GM11168 (cell line): ENCODE data around the gene POLR3C.
"Not testable (repeated sequence)": the region's sequence is repeated elsewhere in the genome, so short reads cannot be mapped to it uniquely, and the experiment has no call there.

Experiments used
- in situ Hi-C: fragments of 300-500 bp; cut with MboI; formaldehyde crosslinking; loops from one replicate; pipeline ENCODE4 v1.12.0; 2022; ENCODE audit warnings: low sequenced_read_pairs; ENCODE audit not compliant: unreplicated experiment

POLR3C gene

DNA sequence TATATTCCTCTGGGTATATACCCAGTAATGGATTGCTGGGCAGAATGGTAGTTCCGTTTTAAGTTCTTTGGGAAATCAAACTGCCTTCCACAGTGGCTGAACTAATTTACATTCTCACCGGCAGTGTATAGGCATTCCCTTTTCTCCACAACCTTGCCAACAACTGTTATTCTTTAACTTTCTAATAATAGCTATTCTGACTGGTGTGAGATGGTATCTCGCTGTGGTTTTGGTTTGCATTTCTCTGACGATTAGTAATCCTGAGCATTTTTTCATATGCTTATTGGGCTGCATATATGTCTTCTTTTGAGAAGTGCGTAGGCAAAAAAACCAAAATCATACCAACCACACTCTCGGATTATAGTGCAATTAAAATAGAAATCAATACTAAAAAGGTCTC lies 5.9 kb upstream of the POLR3C start:
- in situ Hi-C loops = not testable (repeated sequence)

DNA sequence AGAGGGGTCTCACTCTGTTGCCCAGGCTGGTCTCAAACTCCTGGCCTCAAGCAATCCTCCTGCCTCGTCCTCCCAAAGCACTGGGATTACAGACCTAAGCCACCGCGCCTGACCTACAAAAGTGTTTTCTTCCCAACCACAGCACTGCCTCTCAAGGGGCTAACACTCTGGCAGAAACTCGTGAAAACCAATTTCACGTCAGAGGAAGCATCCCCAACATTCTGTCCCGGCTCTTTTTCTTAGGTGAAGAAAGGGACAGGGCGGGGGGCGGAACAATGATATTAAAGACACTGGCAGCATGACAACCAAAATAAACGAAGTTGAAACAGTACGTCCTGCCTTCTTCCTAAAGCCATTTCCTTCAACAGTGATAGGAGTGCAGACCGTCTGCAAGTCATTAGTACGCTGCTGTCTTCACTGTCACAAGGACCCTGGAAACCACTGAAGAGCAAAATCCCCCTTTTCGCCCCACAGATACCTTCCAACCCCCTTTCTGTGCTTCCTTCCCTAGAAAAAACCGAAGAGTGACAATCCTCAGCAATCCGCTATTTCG lies 1.1 kb upstream of the POLR3C start:
- in situ Hi-C loops = not testable (repeated sequence)

DNA sequence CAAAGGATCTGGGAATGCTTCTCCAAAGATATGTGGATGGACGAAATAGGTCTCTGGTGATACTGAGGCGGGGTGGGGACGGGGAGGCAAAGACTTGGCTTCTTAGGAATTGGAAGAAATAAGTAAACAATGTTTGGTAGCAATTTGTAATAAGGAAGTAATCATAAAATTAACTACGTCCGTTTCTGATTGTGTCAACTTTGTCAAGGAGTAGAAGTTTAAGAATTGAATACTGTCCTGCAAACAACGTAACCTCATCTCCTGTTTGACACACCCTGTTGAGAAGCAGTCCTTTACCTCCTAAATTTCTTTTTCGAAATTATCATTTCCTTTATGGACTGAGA lies 471 bp downstream of the POLR3C start:
- in situ Hi-C loops = no loop called here

DNA sequence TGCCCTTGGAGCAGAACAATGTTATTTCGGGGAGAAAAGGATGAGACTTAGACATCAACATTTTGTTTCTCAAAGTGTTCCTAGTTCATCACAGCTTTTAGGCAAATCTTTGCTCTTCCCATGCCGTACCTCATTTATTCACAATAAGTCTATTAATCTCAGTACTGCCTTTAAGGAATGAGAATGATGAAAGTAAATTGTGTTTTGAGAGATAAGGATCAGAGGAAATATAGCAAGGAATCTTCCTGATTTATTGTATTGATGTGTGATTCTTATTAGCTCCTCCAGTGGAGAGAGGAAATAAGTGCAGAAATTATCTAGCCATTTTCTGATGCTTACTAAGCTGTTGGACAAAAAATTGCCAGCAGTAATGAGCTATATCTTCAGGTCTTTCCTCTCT lies 2.0 kb downstream of the POLR3C start:
- in situ Hi-C loops = no loop called here

DNA sequence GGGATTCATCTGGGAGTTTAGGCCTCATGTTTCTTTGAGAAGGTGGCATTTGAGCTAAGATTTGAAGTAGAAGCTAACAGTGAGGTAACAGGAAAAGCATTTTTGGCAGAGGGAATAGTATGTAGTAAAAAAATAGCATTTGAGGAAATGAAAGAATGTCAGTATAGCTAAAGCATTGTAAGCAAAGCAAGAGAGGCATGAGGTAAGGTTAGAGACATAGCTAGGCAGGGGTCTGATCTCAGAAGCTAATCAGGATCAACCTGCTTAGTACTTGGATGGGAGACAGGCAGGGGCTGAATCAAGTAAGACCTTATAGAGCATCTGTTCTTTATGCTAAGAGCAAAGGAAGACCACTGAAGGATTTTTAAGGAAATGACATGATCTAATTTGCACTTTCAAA lies 4.0 kb downstream of the POLR3C start:
- in situ Hi-C loops = no loop called here

DNA sequence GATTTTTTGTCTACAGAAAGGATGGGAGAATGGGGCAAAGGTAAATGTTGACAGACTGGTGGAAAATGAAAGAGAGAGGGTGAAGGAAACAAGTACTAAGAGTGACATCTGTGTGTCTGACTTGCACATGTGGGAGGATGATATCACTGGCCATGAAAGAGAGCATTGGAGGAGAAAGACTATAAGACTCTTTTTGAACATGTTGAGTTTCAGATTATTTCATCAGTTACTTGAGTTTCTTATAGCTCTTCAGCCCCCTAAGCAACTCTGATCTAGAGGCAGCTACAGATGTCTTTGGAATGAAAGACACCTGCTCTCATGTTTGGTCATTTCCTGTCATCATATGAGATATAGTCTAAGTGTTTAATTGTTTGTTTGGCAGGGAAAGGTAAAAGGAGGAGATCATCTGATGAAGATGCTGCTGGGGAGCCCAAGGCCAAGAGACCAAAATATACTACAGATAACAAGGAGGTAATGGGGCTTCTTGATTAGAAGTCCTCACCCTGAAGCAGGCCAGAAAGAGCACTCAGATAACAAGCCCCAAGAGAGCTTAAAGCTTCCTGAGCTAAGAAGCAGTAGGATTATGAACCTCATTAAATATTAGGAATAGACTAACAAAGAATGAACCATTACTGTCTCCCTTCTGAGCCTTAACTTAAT lies 4.5 kb downstream of the POLR3C start:
- in situ Hi-C loops = no loop called here

DNA sequence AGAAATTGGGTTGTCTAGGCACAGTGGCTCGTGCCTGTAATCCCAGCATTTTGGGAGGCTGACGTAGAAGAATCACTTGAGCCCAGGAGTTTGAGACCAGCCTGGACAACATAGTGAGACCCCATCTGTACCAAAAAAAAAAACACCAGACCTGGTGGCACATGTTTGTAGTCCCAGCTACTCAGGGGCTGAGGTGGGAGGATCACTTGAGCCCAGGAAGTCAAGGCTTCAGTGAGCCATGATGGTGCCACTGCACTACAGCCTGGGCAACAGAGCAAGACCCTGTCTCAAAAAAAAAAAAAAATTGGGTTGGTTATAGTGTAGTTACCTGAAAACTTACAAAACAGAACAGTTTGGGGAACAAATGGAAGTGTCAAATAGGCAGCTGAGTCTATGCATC lies 6.8 kb downstream of the POLR3C start:
- in situ Hi-C loops = not testable (repeated sequence)

DNA sequence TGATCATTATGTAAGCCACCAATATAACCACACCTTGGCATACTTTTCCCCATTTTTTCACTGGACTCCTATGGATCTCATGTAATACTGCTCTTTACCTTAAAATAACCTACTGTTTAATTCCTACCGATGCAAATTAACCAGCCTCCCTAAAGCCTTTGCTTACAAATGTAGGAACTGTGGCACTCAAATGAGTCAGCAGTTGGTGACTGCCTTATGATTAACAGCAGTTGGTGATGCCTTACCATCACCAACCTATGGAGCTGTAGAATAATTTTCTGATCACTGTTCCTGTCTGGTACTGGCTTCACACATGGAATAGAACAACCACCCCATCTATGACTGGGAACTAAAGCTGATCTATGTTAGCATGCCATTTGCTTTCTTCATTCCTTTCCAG lies 13.7 kb downstream of the POLR3C start:
- in situ Hi-C loops = no loop called here

DNA sequence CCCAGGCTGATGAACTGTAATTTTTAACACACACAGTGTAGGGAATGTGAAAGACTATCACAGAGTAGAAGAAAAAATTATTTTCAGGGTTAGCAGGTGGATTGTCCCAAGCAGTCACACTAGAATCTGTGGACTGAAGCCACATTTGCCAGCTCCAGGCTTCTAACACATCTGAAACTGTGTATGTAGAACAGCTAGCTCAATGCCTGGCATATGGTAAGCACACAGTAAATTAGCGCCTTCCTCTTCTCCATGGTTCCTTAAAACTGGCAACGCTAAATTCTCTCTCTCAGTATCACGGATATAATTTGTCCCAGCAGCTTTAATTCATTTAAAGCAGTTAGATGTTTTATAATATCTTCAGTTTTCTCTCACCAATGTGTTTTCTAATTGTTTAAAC lies 19.0 kb downstream of the POLR3C start:
- in situ Hi-C loops = no loop called here

DNA sequence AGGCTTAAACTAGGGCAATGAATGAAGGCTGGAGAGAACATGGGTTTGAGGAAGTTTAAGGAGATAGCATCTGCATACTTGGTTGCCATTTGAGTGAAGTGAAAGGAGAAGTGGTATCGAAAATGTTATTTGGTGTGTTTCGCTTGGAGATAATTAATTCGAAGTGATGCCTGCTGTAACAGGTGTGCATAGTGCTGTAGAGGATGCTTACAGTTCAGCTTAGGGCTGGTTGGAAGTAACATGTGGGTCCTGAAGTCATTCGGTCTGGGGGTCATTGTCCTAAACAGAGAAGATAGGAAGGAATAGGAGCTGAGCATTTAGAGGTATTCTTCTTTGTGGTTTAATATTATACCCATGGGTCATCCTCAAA lies 21.1 kb downstream of the POLR3C start:
- in situ Hi-C loops = no loop called here

DNA sequence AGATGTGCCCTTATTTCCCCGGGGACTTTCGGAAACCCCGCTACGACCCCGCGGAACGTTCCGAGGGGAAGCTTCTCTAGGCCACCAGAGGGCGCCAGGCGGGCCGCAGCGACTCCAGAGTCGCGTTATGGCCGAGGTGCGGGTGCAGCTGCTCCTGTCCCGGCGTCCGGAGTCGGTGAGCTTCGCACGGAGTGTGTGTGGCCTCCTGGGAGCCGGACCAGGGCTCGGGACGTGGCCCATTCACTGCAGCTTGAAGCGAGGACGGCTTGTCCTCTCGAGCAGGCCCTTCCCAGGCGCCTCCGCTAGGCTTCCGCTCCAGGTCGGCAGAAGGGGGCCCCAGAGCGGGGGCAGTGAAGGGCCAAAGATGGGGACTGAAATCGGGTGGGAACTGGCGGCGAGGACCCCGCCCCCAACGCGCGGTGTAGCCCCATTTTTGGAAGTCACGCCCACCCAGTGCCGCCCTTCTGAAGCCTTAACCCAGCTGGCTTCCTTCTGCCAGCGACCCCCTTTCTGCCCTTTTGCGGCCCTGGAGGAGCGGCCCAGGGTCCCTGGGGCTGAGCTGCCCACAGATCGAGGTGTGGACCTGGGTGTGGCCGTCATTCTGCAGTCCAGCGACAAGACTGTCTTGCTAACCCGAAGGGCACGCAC lies 21.6 kb downstream of the POLR3C start, which contains the start of gene NUDT17:
TSS of gene NUDT17 (plus strand) at position 117 of the 648 bp plus-strand sequence. CDS start at position 128, 11 bp downstream.
- in situ Hi-C loops = no loop called here

DNA sequence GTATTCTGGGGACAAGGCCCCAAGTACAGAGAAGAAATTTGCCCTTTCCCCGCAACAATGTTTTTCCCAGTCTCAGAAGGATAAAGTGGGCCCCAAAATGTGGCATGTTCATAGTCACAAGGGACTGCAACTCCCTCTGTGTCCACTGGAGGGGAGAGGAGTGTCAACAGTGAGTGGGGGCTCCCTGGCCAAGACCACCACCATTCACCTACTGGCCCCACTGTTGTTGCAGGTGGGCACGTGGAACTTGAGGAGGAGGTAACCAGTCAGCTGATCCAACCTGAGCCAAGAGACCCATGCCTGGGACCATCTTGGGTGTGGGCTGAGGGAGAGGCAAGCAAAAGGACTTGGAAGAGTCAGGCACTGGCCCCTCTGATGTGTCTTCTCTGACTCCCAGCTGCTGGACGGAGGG lies 22.2 kb downstream of the POLR3C start:
- in situ Hi-C loops = no loop called here

DNA sequence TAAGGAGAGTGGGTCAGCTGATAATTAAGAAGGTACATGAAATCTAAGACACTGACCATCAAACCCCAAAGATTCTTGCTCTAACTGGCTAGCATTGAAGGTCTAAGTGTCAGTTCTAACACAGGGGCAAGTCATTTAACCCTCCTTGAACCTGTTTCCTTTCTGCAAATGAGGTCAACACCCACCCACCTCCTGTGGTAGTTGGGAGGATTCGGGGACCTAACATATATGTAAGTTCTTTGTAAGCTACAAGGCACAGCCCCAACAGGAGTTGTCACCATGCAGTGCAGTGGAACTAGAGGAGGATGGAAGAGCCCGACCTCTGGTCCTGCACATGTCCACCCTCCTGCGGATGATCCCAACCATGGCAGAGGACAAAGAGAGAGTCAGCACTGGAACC lies 23.8 kb downstream of the POLR3C start:
- in situ Hi-C loops = no loop called here

DNA sequence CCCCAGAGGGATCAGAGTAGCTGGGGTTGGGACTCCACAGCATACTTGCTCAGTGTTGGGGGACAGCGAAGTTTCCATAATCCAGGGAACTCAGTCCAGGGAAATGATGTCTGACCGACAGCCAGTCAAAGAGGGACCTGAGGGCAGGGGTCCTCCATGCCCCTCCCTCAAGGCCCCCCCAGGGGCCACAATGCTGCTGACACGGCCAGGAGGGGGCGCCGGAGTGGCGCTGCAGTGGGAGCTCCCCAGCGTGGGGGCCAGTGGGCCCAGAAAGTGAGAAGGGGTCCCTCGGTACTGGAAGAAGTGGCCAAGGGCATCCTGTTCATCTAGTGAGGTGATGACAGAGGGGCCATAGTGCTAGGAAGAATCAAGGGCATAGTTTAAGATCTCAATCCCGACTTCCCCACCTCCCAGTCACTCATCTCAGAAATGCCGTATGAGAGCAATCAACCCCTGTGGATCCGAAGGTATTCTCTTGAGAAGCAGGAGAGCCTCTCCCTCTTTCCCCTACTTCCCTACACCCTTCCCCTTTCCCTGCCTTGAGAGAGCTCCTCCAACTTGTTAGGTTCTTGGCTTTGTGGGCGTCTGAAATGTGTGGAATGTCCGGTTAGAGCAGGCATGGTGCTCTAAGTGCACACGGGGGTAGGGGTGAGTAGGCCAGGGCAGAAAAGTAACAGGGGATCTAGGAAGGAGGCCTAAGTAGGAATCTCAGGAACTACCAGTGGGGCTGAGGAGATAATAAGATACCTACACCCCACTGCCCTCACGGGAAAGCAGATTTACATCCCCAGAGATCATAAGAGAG lies 25.6 kb downstream of the POLR3C start:
- in situ Hi-C loops = loop anchor here (10.0 kb wide), 1 partner anchor 165 kb away; no protein-coding TSS in a partner anchor

DNA sequence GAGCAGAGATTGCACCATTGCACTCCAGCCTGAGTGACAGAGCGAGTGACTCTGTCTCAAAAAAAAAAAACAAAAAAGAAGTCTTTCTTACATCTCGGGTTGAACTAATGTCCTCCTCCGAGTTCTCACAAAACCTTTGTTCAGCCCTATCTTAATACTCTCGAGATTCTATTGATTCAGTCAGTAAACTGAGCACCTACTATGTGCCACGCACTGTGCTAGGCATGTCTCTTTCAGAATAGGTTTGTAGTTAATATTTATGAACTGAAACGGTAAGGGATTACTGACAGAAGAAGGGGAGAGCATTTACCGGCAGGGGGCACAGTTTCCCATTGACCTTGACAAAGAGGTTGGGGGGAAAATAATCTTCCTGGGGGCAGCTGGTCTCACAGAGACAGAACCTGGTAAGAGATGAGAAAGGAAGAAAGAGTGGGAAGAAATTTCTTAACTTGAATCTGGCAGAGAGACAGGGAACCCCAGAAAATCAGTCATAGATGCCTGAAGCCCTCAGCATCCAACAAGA lies 31.5 kb downstream of the POLR3C start:
- in situ Hi-C loops = loop anchor here (10.0 kb wide), 1 partner anchor 159 kb away; no protein-coding TSS in a partner anchor

DNA sequence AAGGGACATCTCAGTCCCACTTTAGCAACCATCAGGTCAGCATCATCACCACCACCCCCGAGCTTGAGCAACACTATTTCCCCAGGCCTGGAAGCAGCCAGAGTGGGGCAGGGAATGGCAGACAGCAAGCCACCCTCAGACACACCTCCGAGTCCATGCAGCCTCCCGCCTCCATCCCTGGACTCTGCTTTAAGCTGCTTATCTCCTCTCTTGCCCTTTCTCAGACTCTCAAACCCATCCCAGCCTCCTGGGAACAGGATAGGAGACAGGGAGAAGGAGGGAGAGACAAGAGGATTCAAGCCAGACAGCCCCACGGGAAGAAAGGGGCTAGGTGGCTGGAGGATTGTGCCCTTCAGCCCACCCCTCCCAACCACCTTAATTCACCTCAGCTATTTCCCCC lies 33.2 kb downstream of the POLR3C start:
- in situ Hi-C loops = loop anchor here (10.0 kb wide), 1 partner anchor 158 kb away; no protein-coding TSS in a partner anchor

DNA sequence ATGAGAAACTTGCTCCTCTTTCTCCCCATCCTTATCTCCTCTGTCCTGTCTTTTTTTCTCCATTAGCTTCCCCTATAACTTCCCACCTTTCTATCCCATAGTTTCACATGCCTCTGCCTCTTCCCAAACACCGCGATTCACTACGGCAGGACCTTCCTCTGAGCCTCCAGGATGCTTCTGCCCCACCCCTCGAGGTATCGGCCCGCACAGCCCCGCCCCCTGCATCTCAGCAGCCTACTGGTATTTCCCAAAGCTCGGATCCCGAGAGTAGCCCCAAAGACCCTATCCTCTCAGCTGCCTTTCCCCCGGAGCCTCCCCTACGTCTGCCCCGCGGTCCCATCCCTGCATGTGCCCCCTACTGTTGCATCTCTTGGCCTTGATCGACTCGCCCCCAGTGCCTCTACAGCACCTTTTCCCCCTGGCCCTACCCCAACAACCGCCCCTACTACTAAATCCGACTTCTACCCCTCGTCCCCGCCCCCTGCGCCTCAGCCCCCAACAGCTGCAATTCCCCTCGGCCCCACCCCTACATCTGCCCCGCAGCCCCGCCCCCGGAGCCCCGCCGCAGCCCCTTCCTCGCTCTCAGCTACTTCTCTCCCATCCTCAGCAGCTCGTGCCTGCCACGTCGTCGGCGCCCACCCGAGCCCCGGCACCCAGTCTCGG lies 34.4 kb downstream of the POLR3C start:
- in situ Hi-C loops = loop anchor here (10.0 kb wide), 1 partner anchor 156 kb away; no protein-coding TSS in a partner anchor

DNA sequence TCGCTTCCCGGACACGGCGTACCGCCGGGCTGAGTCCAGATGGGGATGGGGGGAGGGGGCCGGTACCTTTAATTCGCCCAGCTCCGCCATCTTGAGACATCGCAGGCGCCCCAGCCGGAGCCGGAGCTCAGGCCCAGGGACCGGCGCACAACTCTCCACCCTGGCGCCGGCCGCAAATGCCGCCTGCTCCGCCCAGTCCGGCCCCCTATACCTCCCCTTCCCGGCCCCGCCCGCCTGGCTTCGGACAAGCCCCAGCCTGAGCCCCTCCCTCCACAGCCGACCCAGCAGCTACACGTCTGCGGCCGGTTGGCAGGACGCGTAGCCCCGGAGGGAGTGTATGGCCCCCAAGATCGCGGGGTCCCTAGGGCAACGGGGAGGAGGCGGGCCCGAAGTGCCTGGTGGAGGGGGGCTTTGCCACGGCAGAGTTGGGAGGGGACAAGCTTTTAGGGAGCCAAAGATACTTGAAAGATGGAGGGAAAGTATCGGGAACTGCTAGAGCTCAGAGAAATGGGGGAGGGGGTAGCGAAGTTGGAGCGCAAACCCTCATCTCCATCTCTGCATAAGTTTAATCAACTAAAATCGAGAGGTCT lies 35.0 kb downstream of the POLR3C start, which contains the start of gene PIAS3:
TSS of gene PIAS3 (minus strand) at position 181 of the 590 bp plus-strand sequence. CDS start at position 90, 91 bp downstream.
- in situ Hi-C loops = loop anchor here (10.0 kb wide), 1 partner anchor 156 kb away; no protein-coding TSS in a partner anchor

DNA sequence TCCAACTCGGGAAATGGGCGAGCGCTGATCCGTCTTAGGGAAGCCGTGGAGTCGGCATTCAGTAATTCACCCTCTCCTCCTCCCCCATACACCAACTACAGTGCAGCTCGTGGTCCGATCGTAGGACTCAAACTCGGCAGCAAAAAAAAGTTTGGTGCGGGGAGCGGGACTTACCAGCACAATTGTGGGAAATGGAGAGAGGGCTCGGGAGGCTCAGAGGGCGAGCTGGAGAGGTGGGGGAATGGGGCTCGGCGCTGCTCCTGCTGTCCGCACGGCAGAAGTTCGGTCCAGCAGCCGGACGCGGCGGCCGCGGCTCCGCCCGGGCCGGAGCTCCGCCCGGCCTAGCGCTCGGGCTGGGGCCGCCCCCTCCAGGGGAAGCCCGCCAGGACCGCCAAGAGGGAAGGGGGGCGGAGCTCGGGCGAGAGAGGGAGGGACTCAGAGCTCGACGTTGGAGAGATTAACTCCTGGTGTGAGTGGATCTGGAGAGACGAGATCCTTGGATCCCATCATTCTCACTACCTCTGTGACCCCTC lies 35.6 kb downstream of the POLR3C start:
- in situ Hi-C loops = loop anchor here (10.0 kb wide), 1 partner anchor 155 kb away; no protein-coding TSS in a partner anchor
